HepG2 (cell line): ENCODE data around the gene NCKIPSD. TPM values are rescaled to one million over a fixed set of nuclear protein-coding genes. Genes with fewer than 3 reads are reported as not detected.

Experiments
- CCDC6 ChIP-seq: sonication (generic); formaldehyde crosslinking; IDR thresholded peaks from 2 replicates; pipeline ENCODE4 v1.8.1; 2022; ENCODE audit warnings: mild to moderate bottlenecking, missing genetic modification reagents, moderate library complexity
- CEBPG ChIP-seq: IDR thresholded peaks from 2 replicates; pipeline ENCODE4 v1.6.1; 2016
- FOXA3 ChIP-seq: IDR thresholded peaks from 2 replicates; pipeline ENCODE4 v1.6.1; 2016; ENCODE audit warnings: missing genetic modification reagents, missing compliant biosample characterization
- HOXA3 ChIP-seq: sonication (generic); formaldehyde crosslinking; IDR thresholded peaks from 2 replicates; pipeline ENCODE4 v1.5.0; 2020; ENCODE audit warnings: missing genetic modification reagents
- NFE2L2 ChIP-seq: fragments of 150-350 bp; IDR thresholded peaks from 2 replicates; pipeline ENCODE4 v1.6.1; 2014; ENCODE audit warnings: low read length
- NR3C1 ChIP-seq: sonication (generic); formaldehyde crosslinking; IDR thresholded peaks from 2 replicates; pipeline ENCODE4 v1.4.0; 2020; ENCODE audit warnings: missing genetic modification reagents
- TCF12 ChIP-seq, 2 experiments: fragments of 450-650 bp in 1 of 2; sonication (generic) in 1 of 2; formaldehyde crosslinking in 1 of 2; IDR thresholded peaks; 2 replicates each; pipeline versions ENCODE4 v1.6.1 to v1.8.0; 2017 to 2022; ENCODE audit warnings: antibody characterized with exemption in 1 of 2, mild to moderate bottlenecking in 1 of 2, missing genetic modification reagents in 1 of 2, moderate library complexity in 1 of 2
- ZFP90 ChIP-seq: sonication (generic); formaldehyde crosslinking; IDR thresholded peaks from 2 replicates; pipeline ENCODE4 v1.8.0; 2022; ENCODE audit warnings: missing genetic modification reagents, mild to moderate bottlenecking, inconsistent platforms, borderline replicate concordance
- ZNF230 ChIP-seq: sonication (generic); formaldehyde crosslinking; IDR thresholded peaks from 2 replicates; pipeline ENCODE4 v1.4.0; 2020; ENCODE audit warnings: mild to moderate bottlenecking, missing genetic modification reagents
- ZNF577 ChIP-seq: sonication (generic); formaldehyde crosslinking; IDR thresholded peaks from 2 replicates; pipeline ENCODE4 v1.4.0; 2020; ENCODE audit warnings: mild to moderate bottlenecking, low read depth, missing genetic modification reagents, borderline replicate concordance
- ZNF616 ChIP-seq: sonication (generic); formaldehyde crosslinking; IDR thresholded peaks from 2 replicates; pipeline ENCODE4 v1.5.0; 2020; ENCODE audit warnings: low read depth, mild to moderate bottlenecking, missing genetic modification reagents
- ZNF780A ChIP-seq: sonication (generic); formaldehyde crosslinking; IDR thresholded peaks from 2 replicates; pipeline ENCODE4 v1.8.0; 2022; ENCODE audit warnings: mild to moderate bottlenecking, missing genetic modification reagents, moderate library complexity
- polyA plus RNA-seq, 8 experiments: library from polyadenylated mRNA; depleted of rRNA in 3 of 8; stranded (reverse) in 7 of 8; unstranded in 1 of 8; fragments of >200 nt; fragmentation: Illumina TruSeq in 4 of 8; extraction: Trizol in 4 of 8; gene quantifications; 2 replicates each; pipeline versions ENCODE4 v1.2.1 to v1.2.3, GENCODE V29; 2011 to 2016; ENCODE audit warnings: low read depth in 4 of 8, missing spikeins in 1 of 8, mixed read lengths in 1 of 8; ENCODE audit not compliant: insufficient read depth in 1 of 8
- total RNA-seq, 5 experiments: library from RNA; depleted of rRNA; stranded (reverse); fragments of >200 nt; fragmentation: Illumina TruSeq; extraction: Trizol; gene quantifications; 2 replicates each; pipeline ENCODE4 v1.2.3, GENCODE V29; 2016; ENCODE audit warnings: low read depth in 1 of 5
- TF ChIP-seq, protein P1 (sequence below): sonication (generic); formaldehyde crosslinking; IDR thresholded peaks from 2 replicates; pipeline ENCODE4 v1.4.0; 2020; ENCODE audit warnings: missing genetic modification reagents
- TF ChIP-seq, protein P2 (sequence below): sonication (generic); formaldehyde crosslinking; IDR thresholded peaks from 2 replicates; pipeline ENCODE4 v1.5.0; 2020; ENCODE audit warnings: missing genetic modification reagents, mild to moderate bottlenecking, borderline replicate concordance
- TF ChIP-seq, protein P3 (sequence below): sonication (generic); formaldehyde crosslinking; IDR thresholded peaks from 2 replicates; pipeline ENCODE4 v1.4.0; 2020; ENCODE audit warnings: mild to moderate bottlenecking, low read depth, missing genetic modification reagents
- TF ChIP-seq, protein P4 (sequence below): sonication (generic); formaldehyde crosslinking; IDR thresholded peaks from 2 replicates; pipeline ENCODE4 v1.4.0; 2020; ENCODE audit warnings: missing genetic modification reagents
- TF ChIP-seq, protein P5 (sequence below): sonication (generic); formaldehyde crosslinking; IDR thresholded peaks from 2 replicates; pipeline ENCODE4 v1.5.0; 2020; ENCODE audit warnings: mild to moderate bottlenecking, missing genetic modification reagents

The NCKIPSD gene
- total and polyA plus RNA-seq, 2 of the 13 experiments (the other 11 are each of a cell fraction or from before 2014, with no cell fraction given): 13.5 to 35.2 TPM

DNA sequence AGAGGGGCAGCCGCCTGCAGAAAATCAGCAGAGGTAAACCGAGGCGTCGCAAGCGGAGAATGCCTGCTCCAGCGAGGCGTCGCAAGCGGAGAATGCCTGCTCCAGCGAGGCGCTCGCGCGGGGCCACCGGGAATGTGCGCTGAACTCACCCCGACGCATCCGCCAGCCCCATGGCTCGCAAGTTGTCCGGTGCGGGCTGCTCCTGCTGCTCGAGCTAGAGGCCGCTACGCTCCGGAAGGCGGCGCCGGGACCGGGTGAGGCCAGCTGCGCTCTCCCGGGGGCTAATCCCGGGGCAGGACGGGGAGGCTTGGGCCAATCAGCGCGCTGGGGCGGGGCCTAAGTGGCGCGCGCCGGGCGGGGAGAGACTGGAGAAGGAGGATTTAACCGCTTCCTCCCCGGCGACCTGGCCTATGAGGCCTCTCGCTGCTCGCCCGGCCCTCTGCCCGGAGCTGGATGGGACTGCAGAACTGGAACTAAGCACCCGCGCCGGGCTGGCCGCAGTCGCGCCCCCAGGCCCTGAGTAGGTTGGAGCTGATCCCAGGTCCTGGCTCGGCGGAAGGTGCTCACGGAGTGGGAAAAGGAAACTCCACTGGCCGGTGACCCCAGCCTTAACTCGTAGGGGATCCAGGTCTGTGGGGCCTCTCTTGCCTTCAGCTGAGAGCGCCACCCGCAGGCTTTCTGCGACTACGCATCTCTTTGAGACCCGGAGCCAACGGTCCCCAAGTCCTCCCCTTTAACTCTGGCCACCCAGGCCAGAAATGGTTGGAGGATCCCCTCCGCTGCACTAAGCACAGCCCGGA, 50.3 kb downstream of the NCKIPSD start, which contains the start of gene SLC26A6 (continued):
- TF ChIP-seq, protein P1, sequence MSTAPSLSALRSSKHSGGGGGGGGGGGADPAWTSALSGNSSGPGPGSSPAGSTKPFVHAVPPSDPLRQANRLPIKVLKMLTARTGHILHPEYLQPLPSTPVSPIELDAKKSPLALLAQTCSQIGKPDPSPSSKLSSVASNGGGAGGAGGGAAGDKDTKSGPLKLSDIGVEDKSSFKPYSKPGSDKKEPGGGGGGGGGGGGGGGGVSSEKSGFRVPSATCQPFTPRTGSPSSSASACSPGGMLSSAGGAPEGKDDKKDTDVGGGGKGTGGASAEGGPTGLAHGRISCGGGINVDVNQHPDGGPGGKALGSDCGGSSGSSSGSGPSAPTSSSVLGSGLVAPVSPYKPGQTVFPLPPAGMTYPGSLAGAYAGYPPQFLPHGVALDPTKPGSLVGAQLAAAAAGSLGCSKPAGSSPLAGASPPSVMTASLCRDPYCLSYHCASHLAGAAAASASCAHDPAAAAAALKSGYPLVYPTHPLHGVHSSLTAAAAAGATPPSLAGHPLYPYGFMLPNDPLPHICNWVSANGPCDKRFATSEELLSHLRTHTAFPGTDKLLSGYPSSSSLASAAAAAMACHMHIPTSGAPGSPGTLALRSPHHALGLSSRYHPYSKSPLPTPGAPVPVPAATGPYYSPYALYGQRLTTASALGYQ (CRISPR knock-in tag): 0 out of 2 replicates have a peak, but pooled peaks have one; percentile 45
- TF ChIP-seq ZNF780A (CRISPR knock-in tag) (no peak), HOXA3 (no peak), TCF12 (IDR thresholded peaks at IDR 0.05) (no peak), TCF12 (CRISPR knock-in tag; IDR thresholded peaks at IDR 0.05) (no peak), ZNF616 (peak; percentile 70; the same call in 1 of the 2 replicates), FOXA3 (CRISPR knock-in tag) (no peak), NFE2L2 (no peak), ZNF577 (CRISPR knock-in tag) (no peak), ZFP90 (peak; percentile 58; the same call in 1 of the 2 replicates), CCDC6 (CRISPR knock-in tag) (peak; percentile 83; the same call in 1 of the 2 replicates), CEBPG (peak; percentile 23; the same call in 1 of the 2 replicates), ZNF230 (peak; percentile 75), NR3C1 (CRISPR knock-in tag) (no peak)
- TF ChIP-seq, protein P2, sequence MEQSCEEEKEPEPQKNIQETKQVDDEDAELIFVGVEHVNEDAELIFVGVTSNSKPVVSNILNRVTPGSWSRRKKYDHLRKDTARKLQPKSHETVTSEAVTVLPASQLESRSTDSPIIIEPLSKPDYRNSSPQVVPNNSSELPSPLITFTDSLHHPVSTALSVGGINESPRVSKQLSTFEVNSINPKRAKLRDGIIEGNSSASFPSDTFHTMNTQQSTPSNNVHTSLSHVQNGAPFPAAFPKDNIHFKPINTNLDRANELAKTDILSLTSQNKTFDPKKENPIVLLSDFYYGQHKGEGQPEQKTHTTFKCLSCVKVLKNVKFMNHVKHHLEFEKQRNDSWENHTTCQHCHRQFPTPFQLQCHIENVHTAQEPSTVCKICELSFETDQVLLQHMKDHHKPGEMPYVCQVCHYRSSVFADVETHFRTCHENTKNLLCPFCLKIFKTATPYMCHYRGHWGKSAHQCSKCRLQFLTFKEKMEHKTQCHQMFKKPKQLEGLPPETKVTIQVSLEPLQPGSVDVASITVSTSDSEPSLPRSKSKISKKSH: peak; percentile 30
- TF ChIP-seq, protein P3, sequence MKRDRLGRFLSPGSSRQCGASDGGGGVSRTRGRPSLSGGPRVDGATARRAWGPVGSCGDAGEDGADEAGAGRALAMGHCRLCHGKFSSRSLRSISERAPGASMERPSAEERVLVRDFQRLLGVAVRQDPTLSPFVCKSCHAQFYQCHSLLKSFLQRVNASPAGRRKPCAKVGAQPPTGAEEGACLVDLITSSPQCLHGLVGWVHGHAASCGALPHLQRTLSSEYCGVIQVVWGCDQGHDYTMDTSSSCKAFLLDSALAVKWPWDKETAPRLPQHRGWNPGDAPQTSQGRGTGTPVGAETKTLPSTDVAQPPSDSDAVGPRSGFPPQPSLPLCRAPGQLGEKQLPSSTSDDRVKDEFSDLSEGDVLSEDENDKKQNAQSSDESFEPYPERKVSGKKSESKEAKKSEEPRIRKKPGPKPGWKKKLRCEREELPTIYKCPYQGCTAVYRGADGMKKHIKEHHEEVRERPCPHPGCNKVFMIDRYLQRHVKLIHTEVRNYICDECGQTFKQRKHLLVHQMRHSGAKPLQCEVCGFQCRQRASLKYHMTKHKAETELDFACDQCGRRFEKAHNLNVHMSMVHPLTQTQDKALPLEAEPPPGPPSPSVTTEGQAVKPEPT: 0 out of 2 replicates have a peak, but pooled peaks have one; percentile 24
- TF ChIP-seq, protein P4, sequence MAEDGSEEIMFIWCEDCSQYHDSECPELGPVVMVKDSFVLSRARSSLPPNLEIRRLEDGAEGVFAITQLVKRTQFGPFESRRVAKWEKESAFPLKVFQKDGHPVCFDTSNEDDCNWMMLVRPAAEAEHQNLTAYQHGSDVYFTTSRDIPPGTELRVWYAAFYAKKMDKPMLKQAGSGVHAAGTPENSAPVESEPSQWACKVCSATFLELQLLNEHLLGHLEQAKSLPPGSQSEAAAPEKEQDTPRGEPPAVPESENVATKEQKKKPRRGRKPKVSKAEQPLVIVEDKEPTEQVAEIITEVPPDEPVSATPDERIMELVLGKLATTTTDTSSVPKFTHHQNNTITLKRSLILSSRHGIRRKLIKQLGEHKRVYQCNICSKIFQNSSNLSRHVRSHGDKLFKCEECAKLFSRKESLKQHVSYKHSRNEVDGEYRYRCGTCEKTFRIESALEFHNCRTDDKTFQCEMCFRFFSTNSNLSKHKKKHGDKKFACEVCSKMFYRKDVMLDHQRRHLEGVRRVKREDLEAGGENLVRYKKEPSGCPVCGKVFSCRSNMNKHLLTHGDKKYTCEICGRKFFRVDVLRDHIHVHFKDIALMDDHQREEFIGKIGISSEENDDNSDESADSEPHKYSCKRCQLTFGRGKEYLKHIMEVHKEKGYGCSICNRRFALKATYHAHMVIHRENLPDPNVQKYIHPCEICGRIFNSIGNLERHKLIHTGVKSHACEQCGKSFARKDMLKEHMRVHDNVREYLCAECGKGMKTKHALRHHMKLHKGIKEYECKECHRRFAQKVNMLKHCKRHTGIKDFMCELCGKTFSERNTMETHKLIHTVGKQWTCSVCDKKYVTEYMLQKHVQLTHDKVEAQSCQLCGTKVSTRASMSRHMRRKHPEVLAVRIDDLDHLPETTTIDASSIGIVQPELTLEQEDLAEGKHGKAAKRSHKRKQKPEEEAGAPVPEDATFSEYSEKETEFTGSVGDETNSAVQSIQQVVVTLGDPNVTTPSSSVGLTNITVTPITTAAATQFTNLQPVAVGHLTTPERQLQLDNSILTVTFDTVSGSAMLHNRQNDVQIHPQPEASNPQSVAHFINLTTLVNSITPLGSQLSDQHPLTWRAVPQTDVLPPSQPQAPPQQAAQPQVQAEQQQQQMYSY (CRISPR knock-in tag): peak; percentile 90
- TF ChIP-seq, protein P5, sequence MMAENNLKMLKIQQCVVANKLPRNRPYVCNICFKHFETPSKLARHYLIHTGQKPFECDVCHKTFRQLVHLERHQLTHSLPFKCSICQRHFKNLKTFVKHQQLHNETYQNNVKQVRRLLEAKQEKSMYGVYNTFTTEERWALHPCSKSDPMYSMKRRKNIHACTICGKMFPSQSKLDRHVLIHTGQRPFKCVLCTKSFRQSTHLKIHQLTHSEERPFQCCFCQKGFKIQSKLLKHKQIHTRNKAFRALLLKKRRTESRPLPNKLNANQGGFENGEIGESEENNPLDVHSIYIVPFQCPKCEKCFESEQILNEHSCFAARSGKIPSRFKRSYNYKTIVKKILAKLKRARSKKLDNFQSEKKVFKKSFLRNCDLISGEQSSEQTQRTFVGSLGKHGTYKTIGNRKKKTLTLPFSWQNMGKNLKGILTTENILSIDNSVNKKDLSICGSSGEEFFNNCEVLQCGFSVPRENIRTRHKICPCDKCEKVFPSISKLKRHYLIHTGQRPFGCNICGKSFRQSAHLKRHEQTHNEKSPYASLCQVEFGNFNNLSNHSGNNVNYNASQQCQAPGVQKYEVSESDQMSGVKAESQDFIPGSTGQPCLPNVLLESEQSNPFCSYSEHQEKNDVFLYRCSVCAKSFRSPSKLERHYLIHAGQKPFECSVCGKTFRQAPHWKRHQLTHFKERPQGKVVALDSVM (CRISPR knock-in tag): peak; percentile 67
